HepG2 (cell line): ENCODE data around the gene CAVIN1. TPM values are rescaled to one million over a fixed set of nuclear protein-coding genes. Genes with fewer than 3 reads are reported as not detected.

Source experiments
- DR1 ChIP-seq: sonication (generic); formaldehyde crosslinking; IDR thresholded peaks from 2 replicates; pipeline ENCODE4 v1.8.0; 2021; ENCODE audit warnings: mild to moderate bottlenecking, missing genetic modification reagents, inconsistent platforms
- FOXO4 ChIP-seq: sonication (generic); formaldehyde crosslinking; conservative IDR thresholded peaks from 2 replicates; pipeline ENCODE4 v1.8.1; 2023; ENCODE audit warnings: missing genetic modification reagents
- NR2C2 ChIP-seq: sonication (generic); formaldehyde crosslinking; IDR thresholded peaks from 2 replicates; pipeline ENCODE4 v1.4.0; 2020; ENCODE audit warnings: missing genetic modification reagents, mild to moderate bottlenecking, moderate library complexity, borderline replicate concordance
- RCOR2 ChIP-seq: IDR thresholded peaks from 2 replicates; pipeline ENCODE4 v1.6.1; 2016; ENCODE audit warnings: missing biosample characterization, missing genetic modification reagents
- RELA ChIP-seq: sonication (generic); formaldehyde crosslinking; IDR thresholded peaks from 2 replicates; pipeline ENCODE4 v1.4.0; 2020; ENCODE audit warnings: missing genetic modification reagents
- RORA ChIP-seq: sonication (generic); formaldehyde crosslinking; IDR thresholded peaks from 2 replicates; pipeline ENCODE4 v1.5.0; 2020; ENCODE audit warnings: mild to moderate bottlenecking, missing genetic modification reagents, moderate library complexity
- SCMH1 ChIP-seq: sonication (generic); formaldehyde crosslinking; IDR thresholded peaks from 2 replicates; pipeline ENCODE4 v1.9.0; 2021; ENCODE audit warnings: missing genetic modification reagents, mild to moderate bottlenecking, borderline replicate concordance
- SOX13 ChIP-seq, 3 experiments: fragments of 450-650 bp in 1 of 3; sonication (generic) in 1 of 3; formaldehyde crosslinking in 1 of 3; IDR thresholded peaks in 2 of 3; conservative IDR thresholded peaks in 1 of 3; 2 replicates each; pipeline versions ENCODE4 v1.5.0 to v1.6.1; 2016 to 2020; ENCODE audit warnings: antibody characterized with exemption in 1 of 3, mild to moderate bottlenecking in 1 of 3, missing compliant biosample characterization in 1 of 3, missing genetic modification reagents in 1 of 3, moderate library complexity in 1 of 3
- TARDBP ChIP-seq: sonication (generic); formaldehyde crosslinking; IDR thresholded peaks from 2 replicates; pipeline ENCODE4 v1.8.0; 2022; ENCODE audit warnings: mild to moderate bottlenecking, missing genetic modification reagents
- THAP7 ChIP-seq: sonication (generic); formaldehyde crosslinking; IDR thresholded peaks from 2 replicates; pipeline ENCODE4 v1.8.1; 2023; ENCODE audit warnings: mild to moderate bottlenecking, missing genetic modification reagents
- YY1 ChIP-seq: IDR thresholded peaks from 2 replicates; pipeline ENCODE4 v1.6.1; 2011; ENCODE audit warnings: low read length, low read depth, moderate library complexity, mild to moderate bottlenecking; ENCODE audit not compliant: insufficient read depth, insufficient replicate concordance
- ZBTB38 ChIP-seq: sonication (generic); formaldehyde crosslinking; IDR thresholded peaks from 2 replicates; pipeline ENCODE4 v1.5.1; 2020; ENCODE audit warnings: mild to moderate bottlenecking, missing genetic modification reagents
- ZNF251 ChIP-seq: sonication (generic); formaldehyde crosslinking; IDR thresholded peaks from 2 replicates; pipeline ENCODE4 v1.9.0; 2021; ENCODE audit warnings: mild to moderate bottlenecking, missing genetic modification reagents
- ZNF430 ChIP-seq: sonication (generic); formaldehyde crosslinking; IDR thresholded peaks from 2 replicates; pipeline ENCODE4 v1.9.0; 2021; ENCODE audit warnings: mild to moderate bottlenecking, missing genetic modification reagents
- ZNF562 ChIP-seq: sonication (generic); formaldehyde crosslinking; IDR thresholded peaks from 2 replicates; pipeline ENCODE4 v1.8.0; 2022; ENCODE audit warnings: missing genetic modification reagents, borderline replicate concordance
- ZNF598 ChIP-seq: sonication (generic); formaldehyde crosslinking; IDR thresholded peaks from 2 replicates; pipeline ENCODE4 v1.5.1; 2020; ENCODE audit warnings: mild to moderate bottlenecking, missing genetic modification reagents, borderline replicate concordance
- ZNF652 ChIP-seq: IDR thresholded peaks from 2 replicates; pipeline ENCODE4 v1.6.1; 2016; ENCODE audit warnings: low read depth, borderline replicate concordance
- ZNF703 ChIP-seq: sonication (generic); formaldehyde crosslinking; IDR thresholded peaks from 2 replicates; pipeline ENCODE4 v1.5.1; 2020; ENCODE audit warnings: missing genetic modification reagents, mild to moderate bottlenecking, moderate library complexity, borderline replicate concordance
- ZNF777 ChIP-seq: sonication (generic); formaldehyde crosslinking; IDR thresholded peaks from 2 replicates; pipeline ENCODE4 v1.4.0; 2020; ENCODE audit warnings: missing genetic modification reagents
- ZNF883 ChIP-seq: sonication (generic); formaldehyde crosslinking; IDR thresholded peaks from 2 replicates; pipeline ENCODE4 v1.5.1; 2020; ENCODE audit warnings: mild to moderate bottlenecking, missing genetic modification reagents; ENCODE audit errors: not compliant biosample characterization
- polyA plus RNA-seq, 8 experiments: library from polyadenylated mRNA; depleted of rRNA in 3 of 8; stranded (reverse) in 7 of 8; unstranded in 1 of 8; fragments of >200 nt; fragmentation: Illumina TruSeq in 4 of 8; extraction: Trizol in 4 of 8; gene quantifications; 2 replicates each; pipeline versions ENCODE4 v1.2.1 to v1.2.3, GENCODE V29; 2011 to 2016; ENCODE audit warnings: low read depth in 4 of 8, missing spikeins in 1 of 8, mixed read lengths in 1 of 8; ENCODE audit not compliant: insufficient read depth in 1 of 8
- total RNA-seq, 5 experiments: library from RNA; depleted of rRNA; stranded (reverse); fragments of >200 nt; fragmentation: Illumina TruSeq; extraction: Trizol; gene quantifications; 2 replicates each; pipeline ENCODE4 v1.2.3, GENCODE V29; 2016; ENCODE audit warnings: low read depth in 1 of 5
- TF ChIP-seq, protein P1 (sequence below): IDR thresholded peaks from 2 replicates; pipeline ENCODE4 v1.6.1; 2016; ENCODE audit warnings: low read depth
- TF ChIP-seq, protein P2 (sequence below): sonication (generic); formaldehyde crosslinking; IDR thresholded peaks from 2 replicates; pipeline ENCODE4 v1.4.0; 2020; ENCODE audit warnings: missing genetic modification reagents
- TF ChIP-seq, protein P3 (sequence below): sonication (generic); formaldehyde crosslinking; IDR thresholded peaks from 2 replicates; pipeline ENCODE4 v1.5.0; 2020; ENCODE audit warnings: missing genetic modification reagents

Gene CAVIN1
- total and polyA plus RNA-seq, 2 of the 13 experiments (the other 11 are each of a cell fraction or from before 2014, with no cell fraction given), result 15.9 to 25.5 TPM

DNA sequence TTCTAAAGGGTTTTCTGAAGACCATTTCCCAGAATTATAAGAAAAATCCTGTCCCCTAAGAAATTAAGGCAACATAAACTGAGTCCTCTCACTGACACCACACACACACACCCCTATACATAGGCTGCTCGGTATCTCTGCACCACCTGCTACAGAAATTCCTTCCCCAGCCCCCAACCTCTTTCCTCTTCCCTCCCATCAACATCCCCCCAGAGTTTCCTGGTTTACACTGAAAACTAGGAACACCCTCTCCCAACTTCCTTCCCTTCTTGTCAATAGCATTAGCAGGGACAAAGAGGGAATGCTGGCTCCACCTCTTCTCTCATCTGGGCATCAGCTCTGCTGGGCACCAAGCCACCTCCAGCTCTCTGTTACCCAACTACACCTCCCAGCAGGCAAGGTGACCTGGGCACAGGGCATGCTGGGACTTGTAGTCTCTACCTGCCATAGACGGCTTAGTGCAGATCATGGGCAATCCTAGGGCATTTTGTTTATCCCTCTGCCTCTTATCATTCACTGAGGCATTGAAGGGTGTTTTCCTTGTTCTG is 15.7 kb downstream of the CAVIN1 start (continued):
- TF ChIP-seq ZNF652 (CRISPR knock-in tag) (no peak), RORA (CRISPR knock-in tag) (no peak), SOX13 (IDR thresholded peaks at IDR 0.05) (no peak), SOX13 (CRISPR knock-in tag; conservative IDR thresholded peaks at IDR 0.05 in 1 of 2, IDR thresholded peaks at IDR 0.05 in 1 of 2) (no peak), RELA (CRISPR knock-in tag) (no peak), SCMH1 (CRISPR knock-in tag) (no peak), ZNF777 (CRISPR knock-in tag) (no peak), ZNF598 (CRISPR knock-in tag) (no peak), NR2C2 (peak; percentile 96), THAP7 (CRISPR knock-in tag) (0 out of 2 replicates have a peak, but pooled peaks have one; percentile 11), ZNF251 (CRISPR knock-in tag) (no peak), RCOR2 (no peak), TARDBP (CRISPR knock-in tag) (no peak), ZBTB38 (CRISPR knock-in tag) (no peak), ZNF430 (CRISPR knock-in tag) (no peak), ZNF883 (CRISPR knock-in tag) (no peak), ZNF703 (CRISPR knock-in tag) (no peak), DR1 (CRISPR knock-in tag) (no peak), FOXO4 (CRISPR knock-in tag) (no peak), ZNF562 (CRISPR knock-in tag) (no peak), YY1 (peak; percentile 54)
- TF ChIP-seq, protein P1, sequence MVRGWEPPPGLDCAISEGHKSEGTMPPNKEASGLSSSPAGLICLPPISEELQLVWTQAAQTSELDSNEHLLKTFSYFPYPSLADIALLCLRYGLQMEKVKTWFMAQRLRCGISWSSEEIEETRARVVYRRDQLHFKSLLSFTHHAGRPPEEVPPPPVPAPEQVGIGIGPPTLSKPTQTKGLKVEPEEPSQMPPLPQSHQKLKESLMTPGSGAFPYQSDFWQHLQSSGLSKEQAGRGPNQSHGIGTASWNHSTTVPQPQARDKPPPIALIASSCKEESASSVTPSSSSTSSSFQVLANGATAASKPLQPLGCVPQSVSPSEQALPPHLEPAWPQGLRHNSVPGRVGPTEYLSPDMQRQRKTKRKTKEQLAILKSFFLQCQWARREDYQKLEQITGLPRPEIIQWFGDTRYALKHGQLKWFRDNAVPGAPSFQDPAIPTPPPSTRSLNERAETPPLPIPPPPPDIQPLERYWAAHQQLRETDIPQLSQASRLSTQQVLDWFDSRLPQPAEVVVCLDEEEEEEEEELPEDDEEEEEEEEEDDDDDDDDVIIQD (CRISPR knock-in tag), result no peak; the same call in 1 of the 2 replicates
- TF ChIP-seq, protein P2, sequence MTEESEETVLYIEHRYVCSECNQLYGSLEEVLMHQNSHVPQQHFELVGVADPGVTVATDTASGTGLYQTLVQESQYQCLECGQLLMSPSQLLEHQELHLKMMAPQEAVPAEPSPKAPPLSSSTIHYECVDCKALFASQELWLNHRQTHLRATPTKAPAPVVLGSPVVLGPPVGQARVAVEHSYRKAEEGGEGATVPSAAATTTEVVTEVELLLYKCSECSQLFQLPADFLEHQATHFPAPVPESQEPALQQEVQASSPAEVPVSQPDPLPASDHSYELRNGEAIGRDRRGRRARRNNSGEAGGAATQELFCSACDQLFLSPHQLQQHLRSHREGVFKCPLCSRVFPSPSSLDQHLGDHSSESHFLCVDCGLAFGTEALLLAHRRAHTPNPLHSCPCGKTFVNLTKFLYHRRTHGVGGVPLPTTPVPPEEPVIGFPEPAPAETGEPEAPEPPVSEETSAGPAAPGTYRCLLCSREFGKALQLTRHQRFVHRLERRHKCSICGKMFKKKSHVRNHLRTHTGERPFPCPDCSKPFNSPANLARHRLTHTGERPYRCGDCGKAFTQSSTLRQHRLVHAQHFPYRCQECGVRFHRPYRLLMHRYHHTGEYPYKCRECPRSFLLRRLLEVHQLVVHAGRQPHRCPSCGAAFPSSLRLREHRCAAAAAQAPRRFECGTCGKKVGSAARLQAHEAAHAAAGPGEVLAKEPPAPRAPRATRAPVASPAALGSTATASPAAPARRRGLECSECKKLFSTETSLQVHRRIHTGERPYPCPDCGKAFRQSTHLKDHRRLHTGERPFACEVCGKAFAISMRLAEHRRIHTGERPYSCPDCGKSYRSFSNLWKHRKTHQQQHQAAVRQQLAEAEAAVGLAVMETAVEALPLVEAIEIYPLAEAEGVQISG (CRISPR knock-in tag), result peak; percentile 85
- TF ChIP-seq, protein P3, sequence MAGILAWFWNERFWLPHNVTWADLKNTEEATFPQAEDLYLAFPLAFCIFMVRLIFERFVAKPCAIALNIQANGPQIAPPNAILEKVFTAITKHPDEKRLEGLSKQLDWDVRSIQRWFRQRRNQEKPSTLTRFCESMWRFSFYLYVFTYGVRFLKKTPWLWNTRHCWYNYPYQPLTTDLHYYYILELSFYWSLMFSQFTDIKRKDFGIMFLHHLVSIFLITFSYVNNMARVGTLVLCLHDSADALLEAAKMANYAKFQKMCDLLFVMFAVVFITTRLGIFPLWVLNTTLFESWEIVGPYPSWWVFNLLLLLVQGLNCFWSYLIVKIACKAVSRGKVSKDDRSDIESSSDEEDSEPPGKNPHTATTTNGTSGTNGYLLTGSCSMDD, result no peak
